SU-DHL-6 (cell line): ENCODE data around the gene CDC25A.

Experiments
- EZH2phosphoT487 ChIP-seq: fragments of 200-600 bp; sonication (generic), shearing (Covaris generic); conservative IDR thresholded peaks from 2 replicates; pipeline ENCODE4 v1.6.1; 2018; ENCODE audit warnings: mild to moderate bottlenecking, antibody characterized with exemption, low read length, moderate library complexity, mixed read lengths
- TF ChIP-seq, protein P1 (sequence below): fragments of 200-600 bp; sonication (generic); IDR thresholded peaks from one replicate; pipeline ENCODE4 v1.5.1; 2017; ENCODE audit warnings: antibody characterized with exemption, mild to moderate bottlenecking, low read length, moderate library complexity; ENCODE audit not compliant: insufficient read depth, poor library complexity, severe bottlenecking

DNA sequence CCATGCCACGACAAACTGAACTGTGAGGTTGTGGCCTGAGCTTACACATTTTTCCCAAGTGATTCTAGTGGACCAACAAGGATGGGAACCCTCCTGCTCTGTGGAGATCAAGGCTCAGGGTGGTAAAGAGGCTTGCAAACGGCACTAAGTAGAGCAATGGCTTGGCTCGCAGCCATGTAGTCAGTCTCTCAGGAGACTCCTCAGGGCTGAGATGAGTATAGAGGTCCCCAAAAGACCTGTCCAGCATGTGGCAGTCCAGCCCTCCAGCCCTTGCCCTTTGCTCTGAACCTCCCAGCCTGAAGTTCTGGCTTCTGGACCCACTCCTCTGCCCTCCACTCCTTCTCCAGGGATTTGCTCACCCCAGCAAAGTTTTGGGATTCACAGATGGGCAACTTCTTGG, 26.8 kb upstream of the CDC25A start:
- TF ChIP-seq, protein P1, sequence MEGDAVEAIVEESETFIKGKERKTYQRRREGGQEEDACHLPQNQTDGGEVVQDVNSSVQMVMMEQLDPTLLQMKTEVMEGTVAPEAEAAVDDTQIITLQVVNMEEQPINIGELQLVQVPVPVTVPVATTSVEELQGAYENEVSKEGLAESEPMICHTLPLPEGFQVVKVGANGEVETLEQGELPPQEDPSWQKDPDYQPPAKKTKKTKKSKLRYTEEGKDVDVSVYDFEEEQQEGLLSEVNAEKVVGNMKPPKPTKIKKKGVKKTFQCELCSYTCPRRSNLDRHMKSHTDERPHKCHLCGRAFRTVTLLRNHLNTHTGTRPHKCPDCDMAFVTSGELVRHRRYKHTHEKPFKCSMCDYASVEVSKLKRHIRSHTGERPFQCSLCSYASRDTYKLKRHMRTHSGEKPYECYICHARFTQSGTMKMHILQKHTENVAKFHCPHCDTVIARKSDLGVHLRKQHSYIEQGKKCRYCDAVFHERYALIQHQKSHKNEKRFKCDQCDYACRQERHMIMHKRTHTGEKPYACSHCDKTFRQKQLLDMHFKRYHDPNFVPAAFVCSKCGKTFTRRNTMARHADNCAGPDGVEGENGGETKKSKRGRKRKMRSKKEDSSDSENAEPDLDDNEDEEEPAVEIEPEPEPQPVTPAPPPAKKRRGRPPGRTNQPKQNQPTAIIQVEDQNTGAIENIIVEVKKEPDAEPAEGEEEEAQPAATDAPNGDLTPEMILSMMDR: no peak
- no peak for TF ChIP-seq EZH2phosphoT487
